ENCODE data around the gene EFL1.
"Not testable (repeated sequence)": the region's sequence is repeated elsewhere in the genome, so short reads cannot be mapped to it uniquely, and the experiment has no call there.

Gene EFL1
- total RNA-seq, result 22.9 to 58.8 reads per million in 2 donors

DNA sequence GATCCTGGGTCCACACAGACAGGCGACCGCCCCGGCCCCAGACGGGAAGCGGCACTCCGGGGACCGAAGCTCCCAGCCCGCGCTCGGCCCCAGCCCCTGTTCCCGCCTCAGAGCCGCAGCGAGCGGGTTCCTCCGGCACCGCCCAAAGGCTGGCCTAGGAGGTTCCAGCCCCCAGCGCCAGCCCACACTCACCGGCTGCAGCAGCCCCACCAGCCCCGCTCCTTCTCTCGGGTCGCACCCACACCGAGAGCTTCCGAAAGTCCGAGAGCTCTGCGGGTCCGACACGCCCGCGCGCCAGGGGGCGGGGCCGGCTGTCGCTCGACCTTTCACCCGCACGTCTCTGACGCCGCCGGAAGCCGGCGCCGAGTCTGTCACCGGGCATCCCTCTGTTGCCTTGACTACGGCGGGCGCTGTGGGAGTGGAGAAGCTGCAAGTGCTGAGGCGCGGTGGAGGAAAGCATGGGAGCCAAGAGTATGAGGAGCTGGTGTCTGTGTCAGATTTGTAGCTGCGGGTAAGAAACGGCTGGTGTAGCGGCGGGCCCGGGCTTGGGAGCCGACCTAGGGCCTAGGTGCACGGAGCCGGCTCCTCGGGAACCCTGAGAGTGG is at the start of gene EFL1, which contains the start of gene SAXO2:
Gene EFL1 (minus strand): TSS at position 313 of the 605 bp plus-strand sequence. CDS start 956 bp downstream, outside the sequence.
Gene SAXO2 (plus strand): TSS at position 397 of the 605 bp plus-strand sequence. CDS start 62 bp downstream, at position 459.
- DNase-seq, result peak; percentile 90

GRCh38 chr15:82311321-82311720 is 48.8 kb upstream of the EFL1 start:
- DNase-seq, result not testable (repeated sequence)

DNA sequence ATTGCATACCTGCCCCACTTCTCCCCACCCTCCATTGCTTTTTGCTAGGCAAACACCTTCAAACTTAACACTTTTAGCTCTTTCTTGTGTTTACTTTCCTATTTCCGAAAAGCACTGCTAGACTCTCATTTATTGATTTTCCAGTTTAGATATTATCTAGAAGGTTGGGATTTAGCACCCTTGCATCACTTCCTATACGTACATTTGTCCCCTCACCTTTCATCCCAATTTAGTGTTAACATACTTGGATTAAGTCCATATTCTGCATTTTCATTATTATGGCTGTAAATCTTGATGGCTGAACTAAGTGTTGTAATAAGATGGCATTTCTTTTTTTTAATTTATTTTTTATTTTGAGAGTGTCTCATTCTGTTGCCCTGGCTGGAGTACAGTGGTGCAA is 47.3 kb upstream of the EFL1 start:
- DNase-seq, result no peak

DNA sequence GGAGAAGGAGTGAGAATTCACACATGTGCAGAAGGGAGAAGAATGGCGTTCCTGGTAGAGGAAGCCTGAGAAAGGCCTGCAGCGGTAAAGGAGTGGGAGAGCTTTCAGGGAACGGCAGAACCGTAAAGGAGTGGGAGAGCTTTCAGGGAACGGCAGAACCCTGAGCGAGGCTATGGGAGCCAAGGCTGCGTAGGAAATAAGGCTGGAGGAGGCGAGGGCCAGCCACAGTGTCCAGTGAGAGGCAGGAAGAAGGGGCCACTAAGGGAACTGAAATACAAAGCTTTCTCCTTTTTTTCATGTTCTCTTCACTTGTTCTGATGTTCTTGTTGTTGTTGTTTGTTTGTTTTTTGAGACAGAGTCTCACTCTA is 45.2 kb upstream of the EFL1 start:
- no peak for DNase-seq

DNA sequence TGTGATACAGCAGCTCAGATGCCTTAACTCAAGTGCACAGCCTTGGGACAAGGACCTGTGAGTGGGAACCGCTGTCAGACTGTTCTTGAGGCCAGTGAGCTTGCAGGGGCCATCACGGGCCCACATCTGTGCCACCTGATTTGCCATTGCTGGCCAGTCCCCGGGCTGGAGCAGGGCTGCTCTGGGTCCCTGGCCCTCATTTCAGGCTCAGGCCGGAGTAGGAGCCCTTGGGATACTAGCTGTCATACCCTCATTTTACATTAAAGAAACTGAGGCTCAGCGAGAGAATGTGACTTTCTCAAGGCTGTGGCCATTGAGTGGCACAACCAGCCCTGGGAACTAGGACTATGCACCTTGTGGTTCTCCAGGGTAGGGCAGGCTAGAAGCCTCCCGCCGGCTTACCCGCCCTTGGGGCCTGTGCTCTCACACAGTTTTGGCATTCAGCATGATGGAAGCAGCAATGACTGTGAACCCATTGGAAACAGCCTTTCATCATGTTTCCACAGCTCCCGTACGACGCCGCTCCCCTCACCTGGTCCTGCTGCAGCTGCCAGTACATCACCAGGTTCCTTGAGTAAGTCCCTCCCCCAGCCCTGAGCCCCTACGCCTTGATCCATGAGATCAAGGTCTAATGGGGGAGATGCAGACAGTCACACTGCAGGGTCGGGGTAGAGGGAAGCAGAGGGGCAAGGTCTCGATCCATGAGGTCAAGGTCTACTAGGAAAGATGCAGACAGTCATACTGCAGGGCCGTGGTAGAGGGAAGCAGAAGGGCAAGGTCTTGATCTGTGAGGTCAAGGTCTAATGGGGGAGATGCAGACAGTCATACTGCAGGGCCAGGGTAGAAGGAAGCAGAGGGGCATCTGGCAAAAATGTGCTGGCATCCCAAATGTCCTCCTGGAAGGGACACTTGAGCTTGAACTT is 44.5 kb upstream of the EFL1 start:
- DNase-seq, result no peak

- no peak for DNase-seq
Observed at GRCh38 chr15:82305621-82306048, 43.1 kb upstream of the EFL1 start.

DNA sequence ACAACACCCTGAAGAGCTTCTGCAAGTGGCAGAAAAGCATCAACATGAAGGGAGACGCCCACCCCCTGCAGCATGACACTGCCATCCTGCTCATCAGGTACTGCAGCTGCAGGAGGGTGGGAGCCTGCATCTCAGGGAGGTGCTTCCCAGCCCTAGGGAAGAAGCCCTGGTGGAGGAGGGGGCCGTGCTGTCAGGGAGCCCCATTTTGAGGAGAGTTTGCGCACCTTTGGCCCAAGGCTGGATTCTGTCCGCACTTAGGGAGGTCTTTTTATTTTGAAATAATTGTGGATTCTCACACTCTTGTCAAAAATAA is 42.2 kb upstream of the EFL1 start:
- no peak for DNase-seq

DNA sequence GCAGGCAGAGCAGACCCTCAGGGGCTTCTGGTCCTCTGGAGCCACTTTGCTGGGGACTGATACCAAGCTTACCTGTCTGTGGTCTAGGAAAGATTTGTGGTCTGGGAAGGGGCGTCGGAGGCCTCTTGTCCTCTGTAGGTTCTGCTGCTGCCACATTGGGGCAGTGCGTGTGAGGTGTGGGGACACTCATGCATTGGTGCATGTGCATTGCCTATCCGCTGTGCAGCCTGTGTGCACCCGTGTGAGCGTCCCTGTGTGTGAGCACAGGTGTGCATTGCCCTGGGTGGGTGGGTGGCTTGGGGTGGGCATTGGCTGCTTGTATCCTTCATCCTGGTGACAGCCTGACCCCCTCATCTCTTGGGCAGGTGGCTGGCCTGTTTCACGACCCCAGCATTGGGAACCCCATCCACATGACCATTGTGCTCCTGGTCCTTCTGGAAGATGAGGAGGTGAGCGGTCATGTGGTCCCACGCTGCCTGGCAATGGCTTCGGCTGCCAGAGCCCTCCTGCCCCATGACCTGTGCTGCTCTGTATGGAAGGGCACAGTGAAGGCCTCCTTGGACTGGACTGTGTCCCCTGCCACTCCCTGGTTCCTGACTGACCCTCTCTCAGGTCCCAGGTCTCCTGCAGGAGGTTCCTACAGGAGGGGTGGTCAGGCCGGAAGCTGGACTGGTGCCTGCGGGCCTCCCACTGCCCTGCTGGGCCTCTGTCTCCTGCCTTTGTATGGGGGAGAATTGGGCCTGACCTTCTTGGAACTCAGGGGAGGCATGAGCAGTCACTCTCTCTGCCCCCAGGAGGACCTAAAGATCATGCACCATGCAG is 41.6 kb upstream of the EFL1 start:
- no peak for DNase-seq

DNA sequence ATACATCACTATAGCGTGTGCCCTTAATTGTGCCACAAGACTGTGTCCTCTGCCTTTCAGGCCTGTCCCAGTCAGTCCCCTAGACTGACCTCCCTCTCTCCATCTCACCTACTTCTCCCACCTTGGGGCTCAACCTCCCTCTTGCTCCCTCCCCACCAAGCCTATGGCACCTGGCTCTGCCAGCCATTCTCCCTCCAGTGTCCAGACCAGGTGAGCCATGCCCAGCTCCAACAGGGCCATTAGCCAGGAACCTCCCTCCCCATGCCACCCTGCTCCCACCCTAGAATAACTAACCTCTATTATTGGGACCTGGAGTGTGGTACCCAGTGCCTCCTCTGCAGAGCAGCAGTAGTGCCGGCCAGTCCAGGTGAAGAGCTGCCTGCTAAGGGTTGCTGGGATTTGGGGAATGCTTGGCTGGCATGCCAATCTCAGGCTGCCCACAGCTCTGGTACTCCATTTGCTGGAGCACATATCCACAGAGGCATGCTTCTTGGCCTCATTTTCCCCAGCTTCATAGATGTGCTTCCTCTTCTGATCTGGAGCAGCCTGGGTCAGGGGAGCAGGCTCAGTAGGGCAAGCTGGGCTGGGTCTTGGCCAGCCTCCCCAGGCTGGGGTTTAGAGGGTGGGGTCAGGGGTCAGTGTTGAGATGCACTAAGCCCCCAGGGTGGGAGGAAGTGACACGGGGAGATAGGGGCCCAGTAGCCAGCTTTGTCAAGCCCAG is 38.9 kb upstream of the EFL1 start:
- DNase-seq, result no peak

- DNase-seq, result no peak
Observed at GRCh38 chr15:82300883-82301282, 38.3 kb upstream of the EFL1 start.

GRCh38 chr15:82300326-82300725 is 37.8 kb upstream of the EFL1 start:
- DNase-seq, result not testable (repeated sequence)

GRCh38 chr15:82299511-82299914 is 37.0 kb upstream of the EFL1 start:
- DNase-seq, result not testable (repeated sequence)

DNA sequence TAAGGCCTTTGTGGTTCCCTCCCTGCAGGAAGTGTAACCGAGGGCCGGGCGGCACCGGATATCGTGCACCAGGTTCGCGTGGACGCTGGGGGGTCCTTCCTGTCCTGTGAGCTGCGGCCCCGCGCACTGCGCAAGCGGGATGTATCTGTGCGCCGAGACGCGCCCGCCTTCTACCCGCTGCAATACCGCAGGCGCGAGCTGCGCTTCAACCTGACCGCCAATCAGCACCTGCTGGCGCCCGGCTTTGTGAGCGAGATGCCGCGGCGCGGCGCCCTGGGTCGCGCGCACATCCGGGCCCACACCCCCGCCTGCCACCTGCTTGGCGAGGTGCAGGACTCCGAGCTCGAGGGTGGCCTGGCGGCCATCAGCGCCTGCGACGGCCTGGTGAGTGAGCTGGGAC is 36.0 kb upstream of the EFL1 start:
- peak; percentile 28 for DNase-seq

DNA sequence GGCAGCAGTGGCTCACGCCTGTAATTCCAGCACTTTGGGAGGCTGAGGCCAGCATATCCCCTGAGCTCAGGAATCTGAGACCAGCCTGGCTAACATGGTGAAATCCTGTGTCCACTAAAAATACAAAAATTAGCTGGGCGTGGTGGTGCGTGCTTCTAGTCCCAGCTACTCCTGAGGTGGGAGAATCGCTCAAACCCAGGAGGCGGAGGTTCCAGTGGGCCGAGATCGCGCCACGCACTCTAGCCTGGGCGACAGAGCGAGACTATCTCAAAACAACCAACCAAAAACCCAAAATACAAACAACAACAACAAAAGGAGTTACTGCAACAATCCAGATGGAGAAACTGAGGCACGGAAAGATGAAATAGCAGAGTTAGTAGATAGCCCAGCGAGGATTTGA is 35.5 kb upstream of the EFL1 start:
- no peak for DNase-seq

DNA sequence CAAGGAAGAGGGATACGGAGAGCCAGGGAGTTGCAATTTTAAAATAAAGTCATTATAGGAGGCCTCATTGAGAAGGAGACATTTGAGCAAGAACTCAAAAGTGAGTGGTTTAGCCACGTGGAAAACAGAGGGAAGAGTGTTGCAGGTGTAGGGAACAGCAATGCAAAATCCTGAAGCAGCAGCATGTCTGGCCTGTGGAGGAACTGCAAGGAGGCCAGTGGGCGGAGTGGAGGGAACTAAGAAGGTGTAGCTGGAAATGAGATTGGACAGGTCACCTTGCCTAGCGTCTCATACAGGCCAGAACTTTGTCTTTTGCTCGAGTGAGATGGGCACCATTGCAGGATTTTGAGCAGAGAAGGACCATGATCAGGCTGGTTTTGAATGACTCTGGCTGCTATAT is 35.0 kb upstream of the EFL1 start:
- DNase-seq, result no peak

- no peak for DNase-seq
Observed at GRCh38 chr15:82294061-82294690, 31.6 kb upstream of the EFL1 start.

GRCh38 chr15:82292271-82292670 is 29.7 kb upstream of the EFL1 start:
- no peak for DNase-seq

DNA sequence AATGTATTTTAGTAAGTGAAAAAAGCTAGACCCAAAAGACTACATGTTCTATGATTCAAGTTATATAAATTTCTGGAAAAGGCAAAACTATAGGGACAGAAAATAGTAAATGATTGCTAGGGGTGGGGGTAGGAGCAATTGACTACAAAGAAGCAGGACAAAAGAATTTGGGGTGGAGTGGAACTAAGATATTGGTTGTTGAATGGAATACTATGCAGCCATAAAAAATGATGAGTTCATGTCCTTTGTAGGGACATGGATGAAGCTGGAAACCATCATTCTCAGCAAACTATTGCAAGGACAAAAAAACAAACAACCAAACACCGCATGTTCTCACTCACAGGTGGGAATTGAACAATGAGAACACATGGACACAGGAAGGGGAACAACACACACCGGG is 25.7 kb upstream of the EFL1 start:
- not testable (repeated sequence) for DNase-seq

DNA sequence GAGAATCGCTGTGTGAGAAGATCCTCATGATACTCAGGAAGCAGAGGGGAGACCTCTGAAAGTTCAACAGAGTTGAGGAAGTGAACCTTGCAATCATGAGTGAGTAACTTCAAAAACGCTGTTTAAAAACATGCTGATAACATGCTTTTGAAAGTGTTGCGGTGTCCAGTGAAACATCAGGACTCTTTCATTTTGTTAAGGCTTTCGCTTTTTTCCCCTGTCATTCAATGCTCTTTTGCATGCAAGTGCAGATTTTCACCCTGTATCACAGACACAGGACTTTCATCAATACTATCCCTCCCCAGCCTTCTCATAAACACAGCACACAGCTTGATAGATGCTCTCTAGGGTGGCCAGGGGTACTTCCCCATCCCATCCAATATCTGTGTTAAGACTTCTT is 23.9 kb upstream of the EFL1 start:
- not testable (repeated sequence) for DNase-seq

DNA sequence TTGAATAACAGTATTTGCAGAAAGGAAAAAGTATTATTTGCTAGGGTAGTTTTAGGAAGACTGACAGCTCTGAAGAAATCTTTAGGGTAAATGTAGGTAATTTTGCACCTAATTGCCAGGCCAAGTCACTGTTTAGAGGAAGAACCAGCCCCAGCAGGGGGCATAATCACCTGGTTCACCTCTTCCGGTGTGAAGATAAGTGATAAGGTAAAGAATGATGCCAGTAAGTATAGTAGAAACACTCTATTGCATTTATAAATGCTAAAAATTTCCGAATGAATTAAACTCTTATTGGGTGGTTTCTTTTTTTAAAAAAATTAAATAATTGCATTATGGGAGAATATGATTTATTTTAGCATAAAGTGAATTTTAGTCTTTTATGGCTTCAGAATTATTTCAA is 21.8 kb upstream of the EFL1 start:
- DNase-seq, result not testable (repeated sequence)

DNA sequence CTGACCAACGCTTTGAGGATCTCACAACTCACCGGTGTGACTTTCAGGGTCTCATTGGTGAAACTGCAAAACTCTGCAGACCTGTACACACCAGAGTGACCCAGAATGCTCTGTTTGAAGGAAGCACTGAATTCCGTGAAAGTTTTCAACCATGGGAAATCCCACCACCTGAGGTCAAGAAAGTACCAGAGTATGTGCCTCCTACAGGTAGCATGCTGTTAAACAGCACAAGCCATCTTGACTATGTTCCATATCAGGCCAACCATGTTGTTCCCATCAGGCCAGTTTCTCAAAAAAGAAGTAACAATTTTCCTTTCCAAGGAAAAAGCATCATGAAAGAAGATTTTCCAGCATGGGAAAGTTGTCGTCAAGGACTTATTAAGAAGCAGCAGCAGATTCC is 19.9 kb upstream of the EFL1 start:
- not testable (repeated sequence) for DNase-seq

- not testable (repeated sequence) for DNase-seq
Observed at GRCh38 chr15:82281276-82281675, 18.7 kb upstream of the EFL1 start.

All from T-helper 9 cell (primary cell).